WTC11 (cell line): ENCODE measurements around the gene TPCN2.

ENCODE experiments used
- CREM ChIP-seq: sonication (generic); formaldehyde crosslinking; IDR thresholded peaks from 2 replicates; pipeline ENCODE4 v1.8.1; 2022; ENCODE audit warnings: mild to moderate bottlenecking, missing genetic modification reagents, moderate library complexity
- IRF2 ChIP-seq: sonication (generic); formaldehyde crosslinking; IDR thresholded peaks from 2 replicates; pipeline ENCODE4 v1.8.0; 2022; ENCODE audit warnings: low read depth, missing genetic modification reagents, borderline replicate concordance
- MYBL2 ChIP-seq: sonication (generic); formaldehyde crosslinking; IDR thresholded peaks from 2 replicates; pipeline ENCODE4 v1.8.1; 2023; ENCODE audit warnings: mild to moderate bottlenecking, moderate library complexity, missing genetic modification reagents
- NR3C1 ChIP-seq: sonication (generic); formaldehyde crosslinking; conservative IDR thresholded peaks from 2 replicates; pipeline ENCODE4 v1.8.1; 2023; ENCODE audit warnings: low read depth, mild to moderate bottlenecking, missing genetic modification reagents
- TCF7 ChIP-seq: sonication (generic); formaldehyde crosslinking; IDR thresholded peaks from 2 replicates; pipeline ENCODE4 v1.8.0; 2022; ENCODE audit warnings: mild to moderate bottlenecking, low read depth, missing genetic modification reagents, moderate library complexity
- ZNF263 ChIP-seq: sonication (generic); formaldehyde crosslinking; IDR thresholded peaks from 2 replicates; pipeline ENCODE4 v1.8.1; 2022; ENCODE audit warnings: low read depth, mild to moderate bottlenecking, moderate library complexity, missing genetic modification reagents
- TF ChIP-seq, protein P1 (sequence below): fragments of 200-600 bp; IDR thresholded peaks from 2 replicates; pipeline ENCODE4 v1.8.0; 2022; ENCODE audit warnings: antibody characterized with exemption
- TF ChIP-seq, protein P2 (sequence below): sonication (generic); formaldehyde crosslinking; IDR thresholded peaks from 2 replicates; pipeline ENCODE4 v1.8.1; 2022; ENCODE audit warnings: low read depth, missing genetic modification reagents, borderline replicate concordance
- TF ChIP-seq, protein P3 (sequence below): sonication (generic); formaldehyde crosslinking; conservative IDR thresholded peaks from 2 replicates; pipeline ENCODE4 v1.8.1; 2022; ENCODE audit warnings: mild to moderate bottlenecking, missing genetic modification reagents
- TF ChIP-seq, protein P4 (sequence below): sonication (generic); formaldehyde crosslinking; IDR thresholded peaks from 2 replicates; pipeline ENCODE4 v1.8.1; 2022; ENCODE audit warnings: missing genetic modification reagents, borderline replicate concordance
- TF ChIP-seq, protein P5 (sequence below): sonication (generic); formaldehyde crosslinking; conservative IDR thresholded peaks from 2 replicates; pipeline ENCODE4 v1.8.1; 2023; ENCODE audit warnings: mild to moderate bottlenecking, low read depth, missing genetic modification reagents, moderate library complexity

DNA sequence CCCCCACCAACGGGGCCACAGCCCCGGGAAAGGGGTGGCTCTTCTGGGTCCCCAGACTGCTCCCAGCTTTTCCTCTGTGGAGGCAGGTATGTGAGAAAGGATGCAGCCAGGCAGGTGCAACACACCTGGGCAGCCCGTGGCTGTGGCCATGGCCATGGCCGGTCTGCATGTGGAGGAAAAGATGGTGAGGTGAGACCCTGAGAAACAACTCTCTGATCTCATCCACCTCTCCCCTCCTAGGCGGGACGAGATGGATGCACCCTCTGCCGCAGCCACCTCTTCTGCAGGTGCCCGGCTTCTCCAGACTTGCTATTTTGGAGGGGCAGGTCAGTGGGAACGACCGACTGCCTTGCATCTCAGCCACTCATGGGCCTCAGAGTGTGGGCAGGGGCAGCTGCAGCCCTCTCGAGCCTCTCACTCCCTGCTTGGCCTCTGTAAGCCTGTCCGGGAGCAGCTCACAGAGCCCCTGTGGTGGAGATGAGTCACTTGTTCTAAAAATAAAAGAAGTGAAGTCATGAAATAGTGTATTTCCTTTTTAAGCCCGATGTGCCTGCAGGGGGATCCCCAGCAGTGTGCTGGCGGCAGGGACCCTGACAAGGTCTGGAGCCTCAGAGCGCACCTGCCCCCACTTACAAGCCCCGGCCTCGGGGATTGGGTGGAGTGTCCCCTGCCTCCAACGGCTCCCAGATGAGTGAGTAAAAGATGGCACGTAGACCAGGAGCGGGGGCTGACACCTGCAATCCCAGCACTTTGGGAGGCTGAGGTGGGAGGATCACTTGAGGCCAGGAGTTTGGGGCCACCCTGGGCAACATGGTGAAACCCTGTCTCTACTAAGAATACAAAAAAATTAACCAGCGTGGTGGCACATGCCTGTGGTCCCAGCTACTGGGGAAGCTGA, 117.7 kb downstream of the TPCN2 start:
- TF ChIP-seq, protein P1, sequence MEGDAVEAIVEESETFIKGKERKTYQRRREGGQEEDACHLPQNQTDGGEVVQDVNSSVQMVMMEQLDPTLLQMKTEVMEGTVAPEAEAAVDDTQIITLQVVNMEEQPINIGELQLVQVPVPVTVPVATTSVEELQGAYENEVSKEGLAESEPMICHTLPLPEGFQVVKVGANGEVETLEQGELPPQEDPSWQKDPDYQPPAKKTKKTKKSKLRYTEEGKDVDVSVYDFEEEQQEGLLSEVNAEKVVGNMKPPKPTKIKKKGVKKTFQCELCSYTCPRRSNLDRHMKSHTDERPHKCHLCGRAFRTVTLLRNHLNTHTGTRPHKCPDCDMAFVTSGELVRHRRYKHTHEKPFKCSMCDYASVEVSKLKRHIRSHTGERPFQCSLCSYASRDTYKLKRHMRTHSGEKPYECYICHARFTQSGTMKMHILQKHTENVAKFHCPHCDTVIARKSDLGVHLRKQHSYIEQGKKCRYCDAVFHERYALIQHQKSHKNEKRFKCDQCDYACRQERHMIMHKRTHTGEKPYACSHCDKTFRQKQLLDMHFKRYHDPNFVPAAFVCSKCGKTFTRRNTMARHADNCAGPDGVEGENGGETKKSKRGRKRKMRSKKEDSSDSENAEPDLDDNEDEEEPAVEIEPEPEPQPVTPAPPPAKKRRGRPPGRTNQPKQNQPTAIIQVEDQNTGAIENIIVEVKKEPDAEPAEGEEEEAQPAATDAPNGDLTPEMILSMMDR, result no peak
- TF ChIP-seq NR3C1 (CRISPR knock-in tag), result no peak
- TF ChIP-seq TCF7 (CRISPR knock-in tag), result no peak
- TF ChIP-seq, protein P2, sequence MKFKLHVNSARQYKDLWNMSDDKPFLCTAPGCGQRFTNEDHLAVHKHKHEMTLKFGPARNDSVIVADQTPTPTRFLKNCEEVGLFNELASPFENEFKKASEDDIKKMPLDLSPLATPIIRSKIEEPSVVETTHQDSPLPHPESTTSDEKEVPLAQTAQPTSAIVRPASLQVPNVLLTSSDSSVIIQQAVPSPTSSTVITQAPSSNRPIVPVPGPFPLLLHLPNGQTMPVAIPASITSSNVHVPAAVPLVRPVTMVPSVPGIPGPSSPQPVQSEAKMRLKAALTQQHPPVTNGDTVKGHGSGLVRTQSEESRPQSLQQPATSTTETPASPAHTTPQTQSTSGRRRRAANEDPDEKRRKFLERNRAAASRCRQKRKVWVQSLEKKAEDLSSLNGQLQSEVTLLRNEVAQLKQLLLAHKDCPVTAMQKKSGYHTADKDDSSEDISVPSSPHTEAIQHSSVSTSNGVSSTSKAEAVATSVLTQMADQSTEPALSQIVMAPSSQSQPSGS (CRISPR knock-in tag), result no peak
- no peak for TF ChIP-seq CREM (CRISPR knock-in tag)
- TF ChIP-seq, protein P3, sequence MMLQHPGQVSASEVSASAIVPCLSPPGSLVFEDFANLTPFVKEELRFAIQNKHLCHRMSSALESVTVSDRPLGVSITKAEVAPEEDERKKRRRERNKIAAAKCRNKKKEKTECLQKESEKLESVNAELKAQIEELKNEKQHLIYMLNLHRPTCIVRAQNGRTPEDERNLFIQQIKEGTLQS (CRISPR knock-in tag), result no peak
- TF ChIP-seq, protein P4, sequence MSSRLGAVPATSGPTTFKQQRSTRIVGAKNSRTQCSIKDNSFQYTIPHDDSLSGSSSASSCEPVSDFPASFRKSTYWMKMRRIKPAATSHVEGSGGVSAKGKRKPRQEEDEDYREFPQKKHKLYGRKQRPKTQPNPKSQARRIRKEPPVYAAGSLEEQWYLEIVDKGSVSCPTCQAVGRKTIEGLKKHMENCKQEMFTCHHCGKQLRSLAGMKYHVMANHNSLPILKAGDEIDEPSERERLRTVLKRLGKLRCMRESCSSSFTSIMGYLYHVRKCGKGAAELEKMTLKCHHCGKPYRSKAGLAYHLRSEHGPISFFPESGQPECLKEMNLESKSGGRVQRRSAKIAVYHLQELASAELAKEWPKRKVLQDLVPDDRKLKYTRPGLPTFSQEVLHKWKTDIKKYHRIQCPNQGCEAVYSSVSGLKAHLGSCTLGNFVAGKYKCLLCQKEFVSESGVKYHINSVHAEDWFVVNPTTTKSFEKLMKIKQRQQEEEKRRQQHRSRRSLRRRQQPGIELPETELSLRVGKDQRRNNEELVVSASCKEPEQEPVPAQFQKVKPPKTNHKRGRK (CRISPR knock-in tag), result no peak
- no peak for TF ChIP-seq ZNF263 (CRISPR knock-in tag)
- TF ChIP-seq, protein P5, sequence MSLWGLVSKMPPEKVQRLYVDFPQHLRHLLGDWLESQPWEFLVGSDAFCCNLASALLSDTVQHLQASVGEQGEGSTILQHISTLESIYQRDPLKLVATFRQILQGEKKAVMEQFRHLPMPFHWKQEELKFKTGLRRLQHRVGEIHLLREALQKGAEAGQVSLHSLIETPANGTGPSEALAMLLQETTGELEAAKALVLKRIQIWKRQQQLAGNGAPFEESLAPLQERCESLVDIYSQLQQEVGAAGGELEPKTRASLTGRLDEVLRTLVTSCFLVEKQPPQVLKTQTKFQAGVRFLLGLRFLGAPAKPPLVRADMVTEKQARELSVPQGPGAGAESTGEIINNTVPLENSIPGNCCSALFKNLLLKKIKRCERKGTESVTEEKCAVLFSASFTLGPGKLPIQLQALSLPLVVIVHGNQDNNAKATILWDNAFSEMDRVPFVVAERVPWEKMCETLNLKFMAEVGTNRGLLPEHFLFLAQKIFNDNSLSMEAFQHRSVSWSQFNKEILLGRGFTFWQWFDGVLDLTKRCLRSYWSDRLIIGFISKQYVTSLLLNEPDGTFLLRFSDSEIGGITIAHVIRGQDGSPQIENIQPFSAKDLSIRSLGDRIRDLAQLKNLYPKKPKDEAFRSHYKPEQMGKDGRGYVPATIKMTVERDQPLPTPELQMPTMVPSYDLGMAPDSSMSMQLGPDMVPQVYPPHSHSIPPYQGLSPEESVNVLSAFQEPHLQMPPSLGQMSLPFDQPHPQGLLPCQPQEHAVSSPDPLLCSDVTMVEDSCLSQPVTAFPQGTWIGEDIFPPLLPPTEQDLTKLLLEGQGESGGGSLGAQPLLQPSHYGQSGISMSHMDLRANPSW (CRISPR knock-in tag), result no peak
- no peak for TF ChIP-seq IRF2
- TF ChIP-seq MYBL2 (CRISPR knock-in tag), result no peak
